GM20431 (cell line): ENCODE data around the gene TMEM164.

Experiments
- in situ Hi-C: fragments of 300-500 bp; cut with MseI, MboI; formaldehyde crosslinking; loops from one replicate; pipeline ENCODE4 v1.15.0; 2020; ENCODE audit warnings: low sequenced_read_pairs; ENCODE audit not compliant: unreplicated experiment

Gene TMEM164

GRCh38 chrX:110119480-110119879 lies 116.6 kb downstream of the TMEM164 start:
- in situ Hi-C loops = no loop called here

- in situ Hi-C loops = no loop called here
These were observed 117.1 kb downstream of the TMEM164 start for GRCh38 chrX:110120025-110120424.

DNA sequence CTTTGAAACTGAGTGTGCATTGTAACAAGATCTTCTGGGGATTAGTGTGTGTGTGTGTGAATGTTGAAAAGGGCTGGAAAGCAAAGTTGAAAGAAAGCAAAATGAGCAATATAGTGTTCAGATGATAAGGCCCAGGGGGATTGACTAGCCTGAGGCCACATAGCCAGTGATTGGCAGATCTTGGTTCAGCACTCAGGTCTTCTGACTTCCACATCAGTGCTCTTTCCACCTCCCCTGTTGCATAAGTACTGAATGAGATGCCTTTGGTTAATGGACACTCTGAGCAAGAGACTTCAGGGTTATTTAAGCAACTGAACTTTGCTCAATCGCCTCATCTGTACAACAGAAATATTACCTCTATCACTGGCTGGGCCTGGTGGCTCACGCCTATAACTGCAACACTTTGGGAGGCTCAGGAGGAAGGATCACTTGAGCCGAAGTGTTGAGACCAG lies 120.4 kb downstream of the TMEM164 start:
- in situ Hi-C loops = no loop called here

GRCh38 chrX:110125446-110126162 lies 122.7 kb downstream of the TMEM164 start:
- in situ Hi-C loops = loop anchor here (25.0 kb wide), 1 partner anchor 213 kb away; no protein-coding TSS in a partner anchor

GRCh38 chrX:110131031-110131430 lies 128.1 kb downstream of the TMEM164 start:
- in situ Hi-C loops = loop anchor here (25.0 kb wide), 1 partner anchor 219 kb away; no protein-coding TSS in a partner anchor

GRCh38 chrX:110132450-110133114 lies 129.7 kb downstream of the TMEM164 start:
- in situ Hi-C loops = loop anchor here (25.0 kb wide), 1 partner anchor 220 kb away; no protein-coding TSS in a partner anchor

- in situ Hi-C loops = loop anchor here (25.0 kb wide), 1 partner anchor 222 kb away; no protein-coding TSS in a partner anchor
These were observed 130.9 kb downstream of the TMEM164 start for GRCh38 chrX:110133735-110134370.

DNA sequence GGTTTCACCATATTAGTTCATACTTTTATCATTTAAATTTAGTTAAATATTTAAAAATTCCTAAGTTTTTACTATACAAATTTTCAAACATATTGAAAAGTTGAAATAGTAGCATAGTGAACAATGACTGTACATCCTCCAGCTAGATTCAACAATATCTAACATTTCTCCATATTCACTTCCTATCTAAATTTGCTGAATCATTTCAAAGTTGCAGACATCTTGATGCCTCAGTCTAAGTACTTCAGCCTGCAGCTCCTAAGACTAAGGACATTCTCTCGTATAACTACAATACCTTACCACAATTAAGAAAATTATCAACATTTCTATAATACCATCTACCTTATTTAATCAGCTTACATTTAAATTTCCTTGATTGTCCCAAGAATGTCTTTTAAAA lies 132.7 kb downstream of the TMEM164 start:
- in situ Hi-C loops = loop anchor here (25.0 kb wide), 1 partner anchor 223 kb away; no protein-coding TSS in a partner anchor

DNA sequence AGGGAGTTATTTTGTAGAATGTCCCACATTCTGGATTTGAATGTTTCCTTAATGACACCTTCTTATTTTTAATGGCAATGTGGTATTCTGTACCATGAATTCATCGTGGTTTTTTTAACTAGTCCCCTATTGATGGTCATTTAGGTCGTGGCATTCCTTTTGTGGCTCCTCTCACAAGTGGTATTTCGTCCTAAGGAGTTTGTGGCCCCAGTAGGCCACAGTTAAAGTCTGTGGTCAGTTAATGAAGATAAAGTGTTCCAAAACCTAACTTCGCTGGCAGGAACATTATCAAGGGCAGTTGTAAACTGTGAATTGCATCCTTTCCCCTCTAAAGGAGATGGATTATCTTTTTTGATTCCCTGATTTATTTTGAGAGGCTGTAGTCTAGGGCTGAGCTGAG lies 133.2 kb downstream of the TMEM164 start:
- in situ Hi-C loops = loop anchor here (25.0 kb wide), 1 partner anchor 224 kb away; no protein-coding TSS in a partner anchor

- in situ Hi-C loops = loop anchor here (25.0 kb wide), 1 partner anchor 226 kb away; no protein-coding TSS in a partner anchor
These were observed 135.6 kb downstream of the TMEM164 start for GRCh38 chrX:110138557-110138956.

- in situ Hi-C loops = loop anchor here (25.0 kb wide), 1 partner anchor 227 kb away; no protein-coding TSS in a partner anchor
These were observed 136.3 kb downstream of the TMEM164 start for GRCh38 chrX:110139172-110139571.

GRCh38 chrX:110142096-110142495 lies 139.2 kb downstream of the TMEM164 start:
- in situ Hi-C loops = loop anchor here (25.0 kb wide), 1 partner anchor 230 kb away; no protein-coding TSS in a partner anchor

GRCh38 chrX:110143454-110144210 lies 140.7 kb downstream of the TMEM164 start:
- in situ Hi-C loops = loop anchor here (25.0 kb wide), 1 partner anchor 231 kb away; no protein-coding TSS in a partner anchor

- in situ Hi-C loops = loop anchor here (25.0 kb wide), 1 partner anchor 233 kb away; no protein-coding TSS in a partner anchor
These were observed 142.4 kb downstream of the TMEM164 start for GRCh38 chrX:110145311-110145710.

DNA sequence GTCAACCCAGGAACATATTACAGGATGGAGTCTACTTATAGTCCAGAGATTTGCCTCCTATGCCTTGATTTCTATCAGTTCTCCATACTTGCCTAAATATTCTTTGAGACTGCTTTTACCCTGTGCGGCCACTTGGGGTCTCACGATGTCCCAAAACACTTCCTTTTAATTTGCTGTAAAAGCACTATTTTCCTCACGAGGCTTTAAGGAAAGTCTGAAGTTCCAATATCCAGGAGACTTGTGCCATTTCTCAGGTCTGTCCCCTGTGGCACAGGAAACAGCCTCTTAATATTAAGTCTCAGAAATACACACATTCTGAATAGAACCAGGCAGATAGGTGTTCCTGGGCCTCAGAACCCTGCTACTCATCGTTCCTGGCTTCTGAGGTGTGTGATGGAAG lies 142.9 kb downstream of the TMEM164 start:
- in situ Hi-C loops = loop anchor here (25.0 kb wide), 1 partner anchor 234 kb away; no protein-coding TSS in a partner anchor

DNA sequence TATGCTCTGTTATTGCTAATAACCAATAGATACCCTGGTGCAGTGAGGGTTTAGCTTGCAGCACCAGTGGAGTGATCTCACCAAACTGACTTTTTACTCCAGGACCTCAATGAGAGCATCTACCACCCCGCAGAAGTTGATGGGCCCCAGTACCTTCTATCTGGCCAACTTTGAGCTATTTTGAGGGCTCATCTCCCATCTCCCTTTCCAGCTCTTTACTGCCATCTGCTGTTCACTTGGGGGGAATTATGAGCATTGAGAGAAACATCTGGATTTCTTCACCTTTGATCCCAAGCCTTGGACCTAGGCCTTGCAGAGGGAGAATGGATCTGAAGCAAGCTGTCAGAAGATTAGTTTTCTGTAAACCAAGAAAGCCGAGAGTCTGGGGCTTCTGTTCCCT lies 143.6 kb downstream of the TMEM164 start:
- in situ Hi-C loops = loop anchor here (25.0 kb wide), 1 partner anchor 234 kb away; no protein-coding TSS in a partner anchor

GRCh38 chrX:110153244-110153643 lies 150.3 kb downstream of the TMEM164 start:
- in situ Hi-C loops = loop anchor here (10.0 kb wide), 1 partner anchor 252 kb away; no protein-coding TSS in a partner anchor

DNA sequence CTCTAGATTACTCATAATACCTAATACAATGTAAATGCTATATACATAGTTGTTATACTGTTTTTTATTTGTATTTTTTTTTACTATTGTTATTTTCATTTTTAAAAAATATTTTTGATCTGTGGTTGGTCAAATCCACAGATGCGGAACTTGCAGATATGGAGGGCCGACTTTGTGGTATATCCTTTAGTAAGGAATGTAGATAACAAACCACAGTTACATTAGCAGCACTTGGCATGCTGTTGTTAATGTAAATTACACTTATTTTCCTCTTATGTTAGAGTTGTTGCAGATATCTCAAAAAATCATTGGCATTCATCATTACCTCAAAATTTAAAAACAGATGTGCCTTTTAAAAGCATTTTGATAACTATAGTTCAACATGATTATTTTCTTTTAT lies 151.0 kb downstream of the TMEM164 start:
- in situ Hi-C loops = loop anchor here (10.0 kb wide), 1 partner anchor 251 kb away; no protein-coding TSS in a partner anchor

GRCh38 chrX:110154328-110154727 lies 151.4 kb downstream of the TMEM164 start:
- in situ Hi-C loops = loop anchor here (10.0 kb wide), 1 partner anchor 250 kb away; no protein-coding TSS in a partner anchor
